Measurements from ENCODE around the gene CTNNBL1.

GRCh38 chr20:37676440-37676839 lies 17.4 kb upstream of the CTNNBL1 start:
- TF ChIP-seq CTCF (IDR thresholded peaks at IDR 0.05) (no peak), POLR2A (IDR thresholded peaks at IDR 0.05) (no peak)

Data from heart left ventricle (tissue), 13 donors.